Mononuclear cell (primary cell): Measurements from ENCODE around the gene SLU7. TPM values are rescaled to one million over a fixed set of nuclear protein-coding genes. Genes with fewer than 3 reads are reported as not detected.
"Not testable (repeated sequence)": the region's sequence is repeated elsewhere in the genome, so short reads cannot be mapped to it uniquely, and the experiment has no call there.

ENCODE experiments used
- H3K27me3 ChIP-seq: 2 replicates; pipeline ENCODE4 v1.6.0; 2011; ENCODE audit warnings: low read length, control low read depth; ENCODE audit not compliant: insufficient read depth
- H3K4me1 ChIP-seq: 2 replicates; pipeline ENCODE4 v1.5.1; 2011; ENCODE audit warnings: mild to moderate bottlenecking, low read length, control low read depth; ENCODE audit not compliant: insufficient read depth
- H3K4me3 ChIP-seq: 2 replicates; pipeline ENCODE4 v1.5.1; 2011; ENCODE audit warnings: mild to moderate bottlenecking, low read length, moderate library complexity
- H3K9me3 ChIP-seq: 2 replicates; pipeline ENCODE4 v1.5.1; 2011; ENCODE audit warnings: low read depth, mild to moderate bottlenecking, control low read depth, low read length
- total RNA-seq: library from RNA; depleted of rRNA; stranded (reverse); fragments of >200 nt; gene quantifications from one replicate; pipeline ENCODE4 v1.2.3, GENCODE V29; 2012

Gene SLU7
- total RNA-seq, 1 donor = 129 TPM

GRCh38 chr5:160438316-160439204 is 19.7 kb upstream of the SLU7 start:
- peaks cover 26% of the 10 kb centered on the region for H3K4me1 ChIP-seq
- H3K4me3 ChIP-seq = peak overlapping the region; percentile 43
- no peaks in the 10 kb centered on the region for H3K9me3 ChIP-seq
- no peaks in the 10 kb centered on the region for H3K27me3 ChIP-seq

GRCh38 chr5:160437271-160437670 is 18.4 kb upstream of the SLU7 start:
- H3K9me3 ChIP-seq = no peaks in the 10 kb centered on the region
- H3K4me1 ChIP-seq = peaks cover 26% of the 10 kb centered on the region

GRCh38 chr5:160436661-160437060 is 17.8 kb upstream of the SLU7 start:
- H3K4me3 ChIP-seq, H3K27me3 ChIP-seq, H3K9me3 ChIP-seq: not testable (repeated sequence)
- peaks cover 26% of the 10 kb centered on the region for H3K4me1 ChIP-seq

More at GRCh38 chr5:160437271-160437670, 18.4 kb upstream of the SLU7 start:
- H3K4me3 ChIP-seq = no peak overlapping the region
- H3K27me3 ChIP-seq = no peaks in the 10 kb centered on the region

- H3K4me3 ChIP-seq = no peak overlapping the region
Observed at GRCh38 chr5:160436017-160436416, 17.1 kb upstream of the SLU7 start.

GRCh38 chr5:160435532-160435931 is 16.7 kb upstream of the SLU7 start:
- Histone ChIP-seq H3K27me3 (no peaks in the 10 kb centered on the region), H3K4me3 (no peak overlapping the region), H3K4me1 (peaks cover 20% of the 10 kb centered on the region), H3K9me3 (no peaks in the 10 kb centered on the region)

More at GRCh38 chr5:160436017-160436416, 17.1 kb upstream of the SLU7 start:
- no peaks in the 10 kb centered on the region for H3K9me3 ChIP-seq
- H3K27me3 ChIP-seq = no peaks in the 10 kb centered on the region
- peaks cover 21% of the 10 kb centered on the region for H3K4me1 ChIP-seq

- no peaks in the 10 kb centered on the region for H3K27me3 ChIP-seq
- H3K9me3 ChIP-seq = no peaks in the 10 kb centered on the region
- H3K4me3 ChIP-seq = no peak overlapping the region
- H3K4me1 ChIP-seq = peaks cover 20% of the 10 kb centered on the region
Observed at GRCh38 chr5:160434022-160434531, 15.2 kb upstream of the SLU7 start.

- H3K4me3 ChIP-seq = no peak overlapping the region
- H3K9me3 ChIP-seq = no peaks in the 10 kb centered on the region
- peaks cover 10% of the 10 kb centered on the region for H3K4me1 ChIP-seq
- H3K27me3 ChIP-seq = no peaks in the 10 kb centered on the region
Observed at GRCh38 chr5:160432787-160433186, 13.9 kb upstream of the SLU7 start.

- H3K4me1 ChIP-seq = peaks cover 10% of the 10 kb centered on the region
Observed at GRCh38 chr5:160432196-160432595, 13.3 kb upstream of the SLU7 start.

GRCh38 chr5:160427607-160428006 is 8.7 kb upstream of the SLU7 start:
- H3K4me1 ChIP-seq = peaks cover 10% of the 10 kb centered on the region
- H3K9me3 ChIP-seq = no peaks in the 10 kb centered on the region
- H3K27me3 ChIP-seq = no peaks in the 10 kb centered on the region
- no peak overlapping the region for H3K4me3 ChIP-seq

More at GRCh38 chr5:160432196-160432595, 13.3 kb upstream of the SLU7 start:
- Histone ChIP-seq H3K27me3 (no peaks in the 10 kb centered on the region), H3K4me3 (no peak overlapping the region), H3K9me3 (no peaks in the 10 kb centered on the region)

GRCh38 chr5:160423099-160423498 is 4.2 kb upstream of the SLU7 start:
- peaks cover 26% of the 10 kb centered on the region for H3K4me1 ChIP-seq
- no peaks in the 10 kb centered on the region for H3K9me3 ChIP-seq
- no peaks in the 10 kb centered on the region for H3K27me3 ChIP-seq
- no peak overlapping the region for H3K4me3 ChIP-seq

GRCh38 chr5:160421625-160422258 is 2.9 kb upstream of the SLU7 start, which contains the start of gene PTTG1:
PTTG1 (plus strand) TSS chr5:160421855; CDS start chr5:160422313, 458 bp downstream.
- Histone ChIP-seq H3K27me3 (no peaks in the 10 kb centered on the region), H3K4me3 (peak within 1 kb of the TSS; percentile 53), H3K4me1 (peaks cover 39% of the 10 kb centered on the region), H3K9me3 (no peaks in the 10 kb centered on the region)

- peaks cover 50% of the 10 kb centered on the region for H3K4me1 ChIP-seq
Observed at GRCh38 chr5:160420331-160420610, 1.4 kb upstream of the SLU7 start.

GRCh38 chr5:160419458-160420330 is 813 bp upstream of the SLU7 start:
- peak overlapping the region; percentile 95 for H3K4me3 ChIP-seq
- no peaks in the 10 kb centered on the region for H3K9me3 ChIP-seq
- H3K27me3 ChIP-seq = no peaks in the 10 kb centered on the region
- H3K4me1 ChIP-seq = peaks cover 48% of the 10 kb centered on the region

More at GRCh38 chr5:160420331-160420610, 1.4 kb upstream of the SLU7 start:
- H3K4me3 ChIP-seq = no peak overlapping the region
- H3K9me3 ChIP-seq = no peaks in the 10 kb centered on the region
- H3K27me3 ChIP-seq = no peaks in the 10 kb centered on the region

GRCh38 chr5:160399402-160400353 is 19.2 kb downstream of the SLU7 start, which contains the start of gene FAM200C:
FAM200C (minus strand) TSS chr5:160400054; CDS start chr5:160395490, 4,564 bp downstream.
- H3K9me3 ChIP-seq = no peaks in the 10 kb centered on the region
- no peaks in the 10 kb centered on the region for H3K27me3 ChIP-seq
- H3K4me3 ChIP-seq = peak within 1 kb of the TSS; percentile 74
- H3K4me1 ChIP-seq = peaks cover 10% of the 10 kb centered on the region
